RWPE2 (cell line): ENCODE results near the gene MAPK8IP3.

Source experiments
- ATAC-seq: fragments of 200-7000 bp; cut with Tn5 transposase; 3 replicates; pipeline ENCODE4 v1.9.1; 2021; ENCODE audit warnings: low read depth
- DNase-seq: peaks from one replicate; pipeline ENCODE4 v3.0.0-alpha.2; 2020; ENCODE audit warnings: low spot score
- H3K27ac ChIP-seq: fragments of 450-650 bp; 2 replicates; pipeline ENCODE4 v1.5.1; 2017; ENCODE audit warnings: mild to moderate bottlenecking; ENCODE audit not compliant: poor library complexity, severe bottlenecking
- H3K27me3 ChIP-seq: fragments of 250-450 bp; sonication (Bioruptor Pico); 2 replicates; pipeline ENCODE4 v1.5.1; 2021; ENCODE audit warnings: mild to moderate bottlenecking, moderate library complexity; ENCODE audit not compliant: insufficient read depth, poor library complexity, severe bottlenecking
- H3K36me3 ChIP-seq: fragments of 250-450 bp; sonication (Bioruptor Pico); 2 replicates; pipeline ENCODE4 v1.5.1; 2020; ENCODE audit warnings: low read depth, mild to moderate bottlenecking, moderate library complexity
- H3K4me1 ChIP-seq: fragments of 250-450 bp; sonication (Bioruptor Pico); 2 replicates; pipeline ENCODE4 v1.5.1; 2021; ENCODE audit warnings: mild to moderate bottlenecking, moderate library complexity; ENCODE audit not compliant: insufficient read depth, poor library complexity, severe bottlenecking
- H3K4me3 ChIP-seq: fragments of 250-450 bp; sonication (Bioruptor Pico); 2 replicates; pipeline ENCODE4 v1.5.1; 2021; ENCODE audit warnings: mild to moderate bottlenecking, moderate library complexity; ENCODE audit not compliant: severe bottlenecking
- H3K9me3 ChIP-seq: fragments of 250-450 bp; sonication (Bioruptor Pico); 2 replicates; pipeline ENCODE4 v1.5.1; 2021; ENCODE audit warnings: mild to moderate bottlenecking, moderate library complexity; ENCODE audit not compliant: severe bottlenecking
- TF ChIP-seq, protein P1 (sequence below): fragments of 450-650 bp; IDR thresholded peaks from one replicate; pipeline ENCODE4 v1.5.1; 2017; ENCODE audit warnings: mild to moderate bottlenecking, moderate library complexity; ENCODE audit not compliant: poor library complexity, severe bottlenecking

Gene MAPK8IP3

DNA sequence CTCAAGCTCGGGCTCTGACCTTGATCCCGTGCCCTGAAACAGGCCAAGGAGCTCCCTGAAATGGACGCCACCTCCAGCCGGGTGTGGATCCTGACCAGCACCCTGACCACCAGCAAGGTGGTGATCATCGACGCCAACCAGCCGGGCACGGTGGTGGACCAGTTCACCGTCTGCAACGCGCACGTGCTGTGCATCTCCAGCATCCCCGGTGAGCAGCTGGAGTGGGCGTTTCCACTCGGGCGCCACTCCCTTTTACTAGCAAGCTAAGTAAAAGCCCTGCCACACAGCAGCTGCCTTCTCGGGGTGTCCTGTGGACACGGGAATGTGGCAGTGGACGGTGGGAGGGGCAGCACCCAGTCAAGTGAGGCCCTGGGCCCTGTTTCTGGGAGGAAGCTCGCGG is 59.0 kb downstream of the MAPK8IP3 start:
- no peak for ATAC-seq
- H3K9me3 ChIP-seq: no peaks in the 10 kb centered on the region
- TF ChIP-seq, protein P1, sequence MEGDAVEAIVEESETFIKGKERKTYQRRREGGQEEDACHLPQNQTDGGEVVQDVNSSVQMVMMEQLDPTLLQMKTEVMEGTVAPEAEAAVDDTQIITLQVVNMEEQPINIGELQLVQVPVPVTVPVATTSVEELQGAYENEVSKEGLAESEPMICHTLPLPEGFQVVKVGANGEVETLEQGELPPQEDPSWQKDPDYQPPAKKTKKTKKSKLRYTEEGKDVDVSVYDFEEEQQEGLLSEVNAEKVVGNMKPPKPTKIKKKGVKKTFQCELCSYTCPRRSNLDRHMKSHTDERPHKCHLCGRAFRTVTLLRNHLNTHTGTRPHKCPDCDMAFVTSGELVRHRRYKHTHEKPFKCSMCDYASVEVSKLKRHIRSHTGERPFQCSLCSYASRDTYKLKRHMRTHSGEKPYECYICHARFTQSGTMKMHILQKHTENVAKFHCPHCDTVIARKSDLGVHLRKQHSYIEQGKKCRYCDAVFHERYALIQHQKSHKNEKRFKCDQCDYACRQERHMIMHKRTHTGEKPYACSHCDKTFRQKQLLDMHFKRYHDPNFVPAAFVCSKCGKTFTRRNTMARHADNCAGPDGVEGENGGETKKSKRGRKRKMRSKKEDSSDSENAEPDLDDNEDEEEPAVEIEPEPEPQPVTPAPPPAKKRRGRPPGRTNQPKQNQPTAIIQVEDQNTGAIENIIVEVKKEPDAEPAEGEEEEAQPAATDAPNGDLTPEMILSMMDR: no peak
- no peak for DNase-seq
- peaks cover 23% of the 10 kb centered on the region; the same call in 1 of the 2 replicates for H3K36me3 ChIP-seq
- no peak overlapping the region for H3K4me3 ChIP-seq
- H3K4me1 ChIP-seq: peaks cover under 1% of the 10 kb centered on the region
- no peaks in the 10 kb centered on the region for H3K27me3 ChIP-seq
- H3K27ac ChIP-seq: no peak overlapping the region

DNA sequence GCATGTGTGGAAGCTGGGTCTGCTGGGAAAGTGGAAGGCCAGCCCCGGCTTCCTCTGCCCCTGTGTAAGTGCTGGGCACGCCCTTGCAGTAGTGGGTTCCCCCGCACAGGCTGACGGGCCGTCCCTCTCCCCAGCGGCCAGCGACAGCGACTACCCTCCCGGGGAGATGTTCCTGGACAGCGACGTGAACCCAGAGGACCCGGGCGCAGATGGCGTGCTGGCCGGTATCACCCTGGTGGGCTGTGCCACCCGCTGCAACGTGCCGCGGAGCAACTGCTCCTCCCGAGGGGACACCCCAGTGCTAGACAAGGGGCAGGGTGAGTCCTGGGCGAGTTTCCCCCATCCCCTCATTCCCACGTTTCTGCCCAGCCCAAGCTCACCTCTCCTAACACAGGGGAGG is 59.8 kb downstream of the MAPK8IP3 start:
- DNase-seq: no peak
- TF ChIP-seq, protein P1: no peak
- H3K4me1 ChIP-seq: peaks cover 4% of the 10 kb centered on the region
- no peaks in the 10 kb centered on the region for H3K27me3 ChIP-seq
- peaks cover 27% of the 10 kb centered on the region; the same call in 1 of the 2 replicates for H3K36me3 ChIP-seq
- H3K4me3 ChIP-seq: no peak overlapping the region
- no peak for ATAC-seq
- H3K27ac ChIP-seq: no peak overlapping the region
- no peaks in the 10 kb centered on the region for H3K9me3 ChIP-seq

DNA sequence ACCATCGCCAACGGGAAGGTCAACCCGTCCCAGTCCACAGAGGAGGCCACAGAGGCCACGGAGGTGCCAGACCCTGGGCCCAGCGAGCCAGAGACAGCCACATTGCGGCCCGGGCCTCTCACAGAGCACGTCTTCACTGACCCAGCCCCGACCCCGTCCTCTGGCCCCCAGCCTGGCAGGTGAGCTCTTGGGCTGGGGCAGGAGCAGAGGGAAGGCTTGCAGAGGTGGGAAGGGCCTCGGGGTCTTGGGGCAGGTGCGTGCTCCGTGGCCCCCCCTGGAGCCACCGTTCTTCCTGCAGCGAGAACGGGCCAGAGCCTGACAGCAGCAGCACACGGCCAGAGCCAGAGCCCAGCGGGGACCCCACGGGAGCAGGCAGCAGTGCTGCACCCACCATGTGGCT is 60.2 kb downstream of the MAPK8IP3 start:
- Histone ChIP-seq H3K36me3 (peaks cover 27% of the 10 kb centered on the region; the same call in 1 of the 2 replicates), H3K27me3 (no peaks in the 10 kb centered on the region), H3K27ac (no peak overlapping the region), H3K4me1 (peaks cover 4% of the 10 kb centered on the region), H3K9me3 (no peaks in the 10 kb centered on the region), H3K4me3 (no peak overlapping the region)
- TF ChIP-seq, protein P1: no peak
- DNase-seq (no peak), ATAC-seq (no peak)

DNA sequence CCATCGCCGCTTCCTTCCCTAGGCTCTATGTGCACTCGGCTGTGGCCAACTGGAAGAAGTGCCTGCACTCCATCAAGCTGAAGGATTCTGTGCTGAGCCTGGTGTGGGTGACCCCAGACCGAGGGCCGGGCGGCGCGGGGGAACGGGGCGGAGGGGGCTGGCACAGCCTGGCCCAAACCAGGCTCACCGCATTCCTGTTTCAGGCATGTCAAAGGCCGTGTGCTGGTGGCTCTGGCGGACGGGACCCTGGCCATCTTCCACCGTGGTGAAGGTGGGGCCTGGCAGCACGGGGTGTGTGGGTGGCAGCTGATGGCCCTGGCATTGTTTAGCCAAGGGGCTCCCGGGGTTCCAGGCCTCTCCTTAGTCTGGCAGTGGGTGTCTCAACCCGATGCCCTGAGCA is 60.7 kb downstream of the MAPK8IP3 start:
- TF ChIP-seq, protein P1: no peak
- H3K27me3 ChIP-seq: no peaks in the 10 kb centered on the region
- H3K27ac ChIP-seq: no peak overlapping the region
- peaks cover 4% of the 10 kb centered on the region for H3K4me1 ChIP-seq
- H3K36me3 ChIP-seq: peaks cover 27% of the 10 kb centered on the region; the same call in 1 of the 2 replicates
- no peak overlapping the region for H3K4me3 ChIP-seq
- ATAC-seq: no peak
- DNase-seq: no peak
- H3K9me3 ChIP-seq: no peaks in the 10 kb centered on the region

DNA sequence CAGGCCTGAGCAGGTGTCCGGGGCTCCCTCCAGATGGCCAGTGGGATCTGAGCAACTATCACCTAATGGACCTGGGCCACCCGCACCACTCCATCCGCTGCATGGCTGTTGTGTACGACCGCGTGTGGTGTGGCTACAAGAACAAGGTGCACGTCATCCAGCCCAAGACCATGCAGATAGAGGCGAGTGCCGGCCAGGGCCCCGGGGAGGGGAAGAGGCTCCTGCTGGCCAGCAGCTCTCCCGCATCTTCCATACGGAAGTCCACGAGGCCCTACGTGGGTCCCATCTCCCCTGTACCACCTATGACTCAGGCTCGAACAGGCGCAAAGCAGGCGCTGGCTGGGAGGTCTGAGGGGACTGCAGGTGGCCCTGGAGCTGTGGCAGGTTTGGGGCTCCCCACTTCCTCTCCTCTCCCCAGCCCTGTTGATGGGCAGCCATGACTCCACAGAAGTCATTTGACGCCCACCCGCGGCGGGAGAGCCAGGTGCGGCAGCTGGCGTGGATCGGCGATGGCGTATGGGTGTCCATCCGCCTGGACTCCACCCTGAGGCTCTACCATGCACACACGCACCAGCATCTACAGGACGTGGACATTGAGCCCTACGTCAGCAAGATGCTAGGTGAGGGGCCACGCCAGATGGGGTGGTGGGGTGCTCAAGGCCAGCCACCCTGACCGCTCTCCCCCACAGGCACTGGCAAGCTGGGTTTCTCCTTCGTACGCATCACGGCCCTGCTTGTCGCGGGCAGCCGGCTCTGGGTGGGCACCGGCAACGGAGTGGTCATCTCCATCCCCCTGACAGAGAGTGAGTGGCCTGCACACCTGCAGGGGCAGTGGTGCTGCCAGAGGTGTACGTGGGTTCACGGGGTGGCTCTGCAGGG is 61.4 kb downstream of the MAPK8IP3 start:
- Histone ChIP-seq H3K27ac (no peak overlapping the region), H3K9me3 (no peaks in the 10 kb centered on the region), H3K4me1 (peaks cover 4% of the 10 kb centered on the region), H3K36me3 (peaks cover 29% of the 10 kb centered on the region), H3K27me3 (no peaks in the 10 kb centered on the region), H3K4me3 (no peak overlapping the region)
- no peak for ATAC-seq
- TF ChIP-seq, protein P1: no peak
- DNase-seq: no peak
